ENCODE data around the gene ALDH3A1.
"Not testable (repeated sequence)": the region's sequence is repeated elsewhere in the genome, so short reads cannot be mapped to it uniquely, and the experiment has no call there.

The ALDH3A1 gene

GRCh38 chr17:19747829-19748806 is at the start of gene ALDH3A1:
Gene ALDH3A1 (minus strand): TSS chr17:19748298. CDS start chr17:19745129, 3,169 bp downstream.
- in situ Hi-C loops (cut with MboI; ENCODE audit: low sequenced_read_pairs), result no loop called here

GRCh38 chr17:19796457-19796856 is 48.4 kb upstream of the ALDH3A1 start:
- in situ Hi-C loops (cut with MboI; ENCODE audit: low sequenced_read_pairs), result no loop called here

GRCh38 chr17:19791918-19792550 is 43.9 kb upstream of the ALDH3A1 start:
- in situ Hi-C loops (cut with MboI; ENCODE audit: low sequenced_read_pairs), result no loop called here

- in situ Hi-C loops (cut with MboI; ENCODE audit: low sequenced_read_pairs), result no loop called here
Measured at GRCh38 chr17:19787733-19788357, 39.7 kb upstream of the ALDH3A1 start.

- in situ Hi-C loops (cut with MboI; ENCODE audit: low sequenced_read_pairs), result no loop called here
Measured at GRCh38 chr17:19785854-19786253, 37.8 kb upstream of the ALDH3A1 start.

- in situ Hi-C loops (cut with MboI; ENCODE audit: low sequenced_read_pairs), result no loop called here
Measured at GRCh38 chr17:19781488-19782458, 33.7 kb upstream of the ALDH3A1 start.

GRCh38 chr17:19780846-19781245 is 32.7 kb upstream of the ALDH3A1 start:
- in situ Hi-C loops (cut with MboI; ENCODE audit: low sequenced_read_pairs), result no loop called here

- in situ Hi-C loops (cut with MboI; ENCODE audit: low sequenced_read_pairs), result no loop called here
Measured at GRCh38 chr17:19773534-19773933, 25.4 kb upstream of the ALDH3A1 start.

GRCh38 chr17:19771971-19772630 is 24.0 kb upstream of the ALDH3A1 start:
- in situ Hi-C loops (cut with MboI; ENCODE audit: low sequenced_read_pairs), result no loop called here

GRCh38 chr17:19770985-19771735 is 23.1 kb upstream of the ALDH3A1 start:
- in situ Hi-C loops (cut with MboI; ENCODE audit: low sequenced_read_pairs), result no loop called here

GRCh38 chr17:19769946-19770652 is 22.0 kb upstream of the ALDH3A1 start:
- in situ Hi-C loops (cut with MboI; ENCODE audit: low sequenced_read_pairs), result no loop called here

GRCh38 chr17:19768046-19768782 is 20.1 kb upstream of the ALDH3A1 start:
- in situ Hi-C loops (cut with MboI; ENCODE audit: low sequenced_read_pairs), result no loop called here

- in situ Hi-C loops (cut with MboI; ENCODE audit: low sequenced_read_pairs), result no loop called here
Measured at GRCh38 chr17:19766421-19767270, 18.5 kb upstream of the ALDH3A1 start.

GRCh38 chr17:19766016-19766415 is 17.9 kb upstream of the ALDH3A1 start:
- in situ Hi-C loops (cut with MboI; ENCODE audit: low sequenced_read_pairs), result no loop called here

GRCh38 chr17:19763991-19764390 is 15.9 kb upstream of the ALDH3A1 start:
- in situ Hi-C loops (cut with MboI; ENCODE audit: low sequenced_read_pairs), result not testable (repeated sequence)

GRCh38 chr17:19763416-19763815 is 15.3 kb upstream of the ALDH3A1 start:
- in situ Hi-C loops (cut with MboI; ENCODE audit: low sequenced_read_pairs), result no loop called here

- in situ Hi-C loops (cut with MboI; ENCODE audit: low sequenced_read_pairs), result no loop called here
Measured at GRCh38 chr17:19762515-19762961, 14.4 kb upstream of the ALDH3A1 start.

Measured in hTERT RPE-1 (cell line).